HCT116 (cell line): Measurements from ENCODE around the gene REPS2. TPM values are rescaled to one million over a fixed set of nuclear protein-coding genes. Genes with fewer than 3 reads are reported as not detected.

ENCODE experiments used
- ATAC-seq: fragments of 200-7000 bp; cut with Tn5 transposase; 2 replicates; pipeline ENCODE4 v1.9.1; 2020; ENCODE audit warnings: mild to moderate bottlenecking, moderate library complexity
- BruUV-seq: library from RNA; stranded (reverse); fragments of 400-500 nt; replicated peaks from 2 replicates; lab custom pipeline; 2021; lab: Mats Ljungman, UMichigan
- CTCF ChIA-PET: fragments of 300-600 bp; sonication (Branson Sonifier 250); formaldehyde crosslinking; loops from one replicate; lab custom pipeline; 2021; ENCODE audit warnings: antibody characterized with exemption; lab: Charles Lee
- POLR2A ChIA-PET: fragments of 300-600, 350-600 bp; sonication (Branson Sonifier 250); formaldehyde crosslinking; loops from one replicate; lab custom pipeline; 2021; ENCODE audit warnings: antibody characterized with exemption; lab: Charles Lee
- RAD21 ChIA-PET, 2 experiments: fragments of 300-600 bp; sonication (Branson Sonifier 250); formaldehyde crosslinking; loops; one replicate each; lab custom pipeline; 2023; ENCODE audit warnings: low total read pairs in 2 of 2; ENCODE audit not compliant: uncharacterized antibody in 2 of 2, unreplicated experiment in 2 of 2, low non-redundant PET in 1 of 2; lab: Charles Lee
- DNase-seq: peaks from one replicate; pipeline ENCODE4 v3.0.0-alpha.2; 2010; ENCODE audit warnings: low read depth, low spot score
- H2AFZ ChIP-seq: fragments of 200-600 bp; shearing (Covaris generic), sonication (generic); 2 replicates; pipeline ENCODE4 v1.6.1; 2017; ENCODE audit warnings: low read depth, mixed run types, mixed read lengths, antibody characterized with exemption, low read length; ENCODE audit not compliant: poor library complexity, severe bottlenecking
- H3K27ac ChIP-seq: 2 replicates; pipeline ENCODE4 v1.5.1; 2012; ENCODE audit warnings: low read depth, low read length
- H3K27me3 ChIP-seq: fragments of 200-600 bp; sonication (generic); 2 replicates; pipeline ENCODE4 v1.6.1; 2016; ENCODE audit warnings: mixed run types, low read length, mixed read lengths; ENCODE audit not compliant: insufficient read depth
- H3K36me3 ChIP-seq, 2 experiments: fragments of 200-500 bp in 1 of 2; fragments of 200-600 bp in 1 of 2; sonication (Bioruptor generic) in 1 of 2; sonication (generic) in 1 of 2; 2 replicates each; pipeline versions ENCODE4 v1.5.1 to v1.6.1; 2014 to 2016; ENCODE audit warnings: low read length in 2 of 2, inconsistent platforms in 1 of 2, mixed read lengths in 1 of 2, mixed run types in 1 of 2; ENCODE audit not compliant: insufficient read depth in 2 of 2, control insufficient read depth in 1 of 2
- H3K4me1 ChIP-seq, 2 experiments: fragments of 200-600 bp in 1 of 2; sonication (generic) in 1 of 2; 2 replicates each; pipeline versions ENCODE4 v1.5.1 to v1.6.1; 2012 to 2017; ENCODE audit warnings: low read length in 2 of 2, inconsistent platforms in 1 of 2, mild to moderate bottlenecking in 1 of 2, mixed read lengths in 1 of 2, mixed run types in 1 of 2, moderate library complexity in 1 of 2; ENCODE audit not compliant: insufficient read depth in 2 of 2, control insufficient read depth in 1 of 2
- H3K4me2 ChIP-seq: fragments of 200-600 bp; sonication (generic); 2 replicates; pipeline ENCODE4 v1.6.1; 2017; ENCODE audit warnings: mixed run types, low read length, mixed read lengths
- H3K4me3 ChIP-seq, 2 experiments: fragments of 200-600 bp in 1 of 2; sonication (generic) in 1 of 2; replicated peaks in 1 of 2; 2 replicates each; pipeline ENCODE4 v1.5.1; 2011 to 2016; ENCODE audit warnings: low read length in 2 of 2, control low read depth in 1 of 2, low read depth in 1 of 2, mild to moderate bottlenecking in 1 of 2, mixed read lengths in 1 of 2, mixed run types in 1 of 2
- H3K79me2 ChIP-seq: fragments of 200-600 bp; sonication (generic); 2 replicates; pipeline ENCODE4 v1.6.1; 2017; ENCODE audit warnings: mild to moderate bottlenecking, mixed run types, low read length, moderate library complexity, mixed read lengths; ENCODE audit not compliant: insufficient read depth
- H3K9ac ChIP-seq: fragments of 200-600 bp; sonication (generic); 2 replicates; pipeline ENCODE4 v1.6.1; 2016; ENCODE audit warnings: low read length, mixed read lengths
- H3K9me2 ChIP-seq: fragments of 200-600 bp; sonication (generic), shearing (Covaris generic); 2 replicates; pipeline ENCODE4 v1.6.1; 2017; ENCODE audit warnings: mixed run types, mild to moderate bottlenecking, moderate library complexity; ENCODE audit not compliant: insufficient read depth
- H3K9me3 ChIP-seq, 2 experiments: fragments of 200-500 bp in 1 of 2; fragments of 200-600 bp in 1 of 2; sonication (Bioruptor generic) in 1 of 2; sonication (generic) in 1 of 2; 2 replicates each; pipeline ENCODE4 v1.6.1; 2014 to 2017; ENCODE audit warnings: low read length in 2 of 2, mixed read lengths in 2 of 2, inconsistent platforms in 1 of 2, low read depth in 1 of 2, mild to moderate bottlenecking in 1 of 2, mixed run types in 1 of 2, moderate library complexity in 1 of 2; ENCODE audit not compliant: control insufficient read depth in 1 of 2, insufficient read depth in 1 of 2
- H4K20me1 ChIP-seq: fragments of 200-600 bp; sonication (generic), shearing (Covaris generic); 2 replicates; pipeline ENCODE4 v1.6.1; 2017; ENCODE audit warnings: mixed run types, mild to moderate bottlenecking, moderate library complexity; ENCODE audit not compliant: insufficient read depth
- ATF3 ChIP-seq: IDR thresholded peaks from 2 replicates; pipeline ENCODE4 v1.6.1; 2012
- CBX3 ChIP-seq: IDR thresholded peaks from 2 replicates; pipeline ENCODE4 v1.6.1; 2012; ENCODE audit warnings: low read depth
- CEBPB ChIP-seq: IDR thresholded peaks from 2 replicates; pipeline ENCODE4 v1.6.1; 2012; ENCODE audit warnings: low read depth
- CTCF ChIP-seq, 3 experiments: fragments of 200-600 bp in 1 of 3; sonication (generic) in 1 of 3; IDR thresholded peaks in 2 of 3; conservative IDR thresholded peaks in 1 of 3; 2 replicates each; pipeline ENCODE4 v1.5.1; 2012 to 2017; ENCODE audit warnings: low read depth in 2 of 3, low read length in 2 of 3, antibody characterized with exemption in 1 of 3, borderline replicate concordance in 1 of 3, control low read depth in 1 of 3, mild to moderate bottlenecking in 1 of 3, mixed read lengths in 1 of 3, mixed run types in 1 of 3, moderate library complexity in 1 of 3; ENCODE audit not compliant: insufficient read depth in 1 of 3
- EGR1 ChIP-seq: IDR thresholded peaks from 2 replicates; pipeline ENCODE4 v1.6.1; 2012; ENCODE audit warnings: low read depth
- ELF1 ChIP-seq: IDR thresholded peaks from 2 replicates; pipeline ENCODE4 v1.6.1; 2012; ENCODE audit warnings: low read depth, borderline replicate concordance
- EZH2phosphoT487 ChIP-seq: fragments of 200-600 bp; IDR thresholded peaks from 2 replicates; pipeline ENCODE4 v1.6.1; 2018; ENCODE audit warnings: antibody characterized with exemption, borderline replicate concordance
- FOSL1 ChIP-seq: IDR thresholded peaks from 2 replicates; pipeline ENCODE4 v1.6.1; 2012; ENCODE audit warnings: low read depth
- MAX ChIP-seq: IDR thresholded peaks from 2 replicates; pipeline ENCODE4 v1.6.1; 2012
- POLR2A ChIP-seq: IDR thresholded peaks from 2 replicates; pipeline ENCODE4 v1.7.0; 2011; ENCODE audit warnings: borderline replicate concordance; ENCODE audit not compliant: insufficient read depth, insufficient read length; ENCODE audit errors: extremely low read depth
- RAD21 ChIP-seq: IDR thresholded peaks from 2 replicates; pipeline ENCODE4 v1.6.1; 2012; ENCODE audit warnings: low read depth, mild to moderate bottlenecking
- SIN3A ChIP-seq: IDR thresholded peaks from 2 replicates; pipeline ENCODE4 v1.6.1; 2012; ENCODE audit warnings: low read depth
- SRF ChIP-seq: IDR thresholded peaks from 2 replicates; pipeline ENCODE4 v1.6.1; 2012; ENCODE audit warnings: low read depth
- TCF7L2 ChIP-seq: IDR thresholded peaks from 2 replicates; pipeline ENCODE4 v1.7.0; 2011; ENCODE audit warnings: borderline replicate concordance, inconsistent platforms; ENCODE audit not compliant: insufficient read depth, insufficient read length; ENCODE audit errors: extremely low read depth
- YY1 ChIP-seq: IDR thresholded peaks from 2 replicates; pipeline ENCODE4 v1.6.1; 2011; ENCODE audit warnings: low read length, low read depth, moderate library complexity, mild to moderate bottlenecking; ENCODE audit not compliant: insufficient replicate concordance; ENCODE audit errors: extremely low read depth
- ZBTB33 ChIP-seq: IDR thresholded peaks from 2 replicates; pipeline ENCODE4 v1.6.1; 2011; ENCODE audit warnings: mild to moderate bottlenecking, low read length, moderate library complexity; ENCODE audit not compliant: insufficient replicate concordance; ENCODE audit errors: extremely low read depth
- ZNF274 ChIP-seq: fragments of 200-500 bp; sonication (Bioruptor generic); IDR thresholded peaks from 2 replicates; pipeline ENCODE4 v1.6.1; 2014; ENCODE audit warnings: mild to moderate bottlenecking, low read depth, low read length, inconsistent platforms
- intact Hi-C: fragments of 100-400 bp; cut with micrococcal nuclease; formaldehyde crosslinking; loops from 2 replicates; pipeline ENCODE4 v1.10.0; 2022
- total RNA-seq: library from RNA; stranded (reverse); gene quantifications from one replicate; pipeline ENCODE4 v1.2.1, GENCODE V29; 2021; ENCODE audit not compliant: unreplicated experiment

Gene REPS2
- total RNA-seq, 1 experiment from 2014 or later, result 4.5 TPM

GRCh38 chrX:16924631-16925480 is 21.6 kb upstream of the REPS2 start:
- Histone ChIP-seq H3K9me3 (no peaks in the 10 kb centered on the region), H3K27me3 (no peaks in the 10 kb centered on the region), H3K4me3 (no peak overlapping the region), H4K20me1 (no peaks in the 10 kb centered on the region), H3K27ac (no peak overlapping the region), H2AFZ (no peak overlapping the region)
- DNase-seq, result no peak
- ChIA-PET RAD21 (no interaction called here), POLR2A (no interaction called here)
- BruUV-seq, result no TSS peak
- intact Hi-C loops, result no loop called here
- TF ChIP-seq CEBPB (no peak), MAX (no peak), YY1 (no peak), ELF1 (no peak), CTCF (IDR thresholded peaks at IDR 0.05 in 2 of 3, conservative IDR thresholded peaks at IDR 0.05 in 1 of 3; ENCODE audit: borderline replicate concordance in 1 of 3, insufficient read depth in 1 of 3, low read depth in 2 of 3, low read length in 2 of 3) (no peak), SRF (no peak), ATF3 (no peak), POLR2A (no peak), CBX3 (no peak), FOSL1 (no peak), ZNF274 (no peak), EGR1 (no peak), TCF7L2 (no peak), ZBTB33 (no peak), EZH2phosphoT487 (no peak), RAD21 (no peak), SIN3A (no peak)
- TF ChIP-seq, all 23 proteins: peak for 0
- H3K9me2 ChIP-seq, result no peaks in the 10 kb centered on the region
- CTCF ChIA-PET, result no interaction called here
- no peak overlapping the region for H3K4me2 ChIP-seq
- no peaks in the 10 kb centered on the region for H3K4me1 ChIP-seq
- H3K79me2 ChIP-seq, result no peaks in the 10 kb centered on the region
- ATAC-seq, result no peak
- H3K36me3 ChIP-seq, result no peaks in the 10 kb centered on the region
- H3K9ac ChIP-seq, result no peak overlapping the region
